Activated T-helper 17 cell treated with anti-CD3 and anti-CD28 coated beads, Interleukin-2, amount 50 U/mL, for 72 hours (primary cell): ENCODE results near the gene TMEM240. TPM values are rescaled to one million over a fixed set of nuclear protein-coding genes. Genes with fewer than 3 reads are reported as not detected.

ENCODE experiments used
- ATAC-seq: fragments of 150-1000 bp; cut with Tn5 transposase; replicated peaks from 2 replicates; pipeline ENCODE4 v1.10.0; 2021; ENCODE audit warnings: mild to moderate bottlenecking, moderate library complexity
- H3K27ac Mint-ChIP-seq: one replicate; pipeline ENCODE4 v1.8.0; 2022; ENCODE audit warnings: mixed read lengths
- H3K27me3 Mint-ChIP-seq: one replicate; pipeline ENCODE4 v1.8.0; 2022; ENCODE audit warnings: mixed read lengths
- H3K36me3 Mint-ChIP-seq: one replicate; pipeline ENCODE4 v1.8.0; 2022; ENCODE audit warnings: low read depth, mild to moderate bottlenecking, mixed read lengths
- H3K4me1 Mint-ChIP-seq: one replicate; pipeline ENCODE4 v1.8.0; 2022; ENCODE audit warnings: mixed read lengths
- H3K4me3 Mint-ChIP-seq: one replicate; pipeline ENCODE4 v1.8.0; 2022; ENCODE audit warnings: mild to moderate bottlenecking, mixed read lengths
- H3K9me3 Mint-ChIP-seq: one replicate; pipeline ENCODE4 v1.8.0; 2022; ENCODE audit warnings: mixed read lengths
- total RNA-seq, 2 donors: library from RNA; stranded (reverse); gene quantifications; one replicate each; pipeline ENCODE4 v1.2.3, GENCODE V29; 2022

The TMEM240 gene
- total RNA-seq, 2 donors from 2014 or later, result 2.1 to 2.3 TPM

DNA sequence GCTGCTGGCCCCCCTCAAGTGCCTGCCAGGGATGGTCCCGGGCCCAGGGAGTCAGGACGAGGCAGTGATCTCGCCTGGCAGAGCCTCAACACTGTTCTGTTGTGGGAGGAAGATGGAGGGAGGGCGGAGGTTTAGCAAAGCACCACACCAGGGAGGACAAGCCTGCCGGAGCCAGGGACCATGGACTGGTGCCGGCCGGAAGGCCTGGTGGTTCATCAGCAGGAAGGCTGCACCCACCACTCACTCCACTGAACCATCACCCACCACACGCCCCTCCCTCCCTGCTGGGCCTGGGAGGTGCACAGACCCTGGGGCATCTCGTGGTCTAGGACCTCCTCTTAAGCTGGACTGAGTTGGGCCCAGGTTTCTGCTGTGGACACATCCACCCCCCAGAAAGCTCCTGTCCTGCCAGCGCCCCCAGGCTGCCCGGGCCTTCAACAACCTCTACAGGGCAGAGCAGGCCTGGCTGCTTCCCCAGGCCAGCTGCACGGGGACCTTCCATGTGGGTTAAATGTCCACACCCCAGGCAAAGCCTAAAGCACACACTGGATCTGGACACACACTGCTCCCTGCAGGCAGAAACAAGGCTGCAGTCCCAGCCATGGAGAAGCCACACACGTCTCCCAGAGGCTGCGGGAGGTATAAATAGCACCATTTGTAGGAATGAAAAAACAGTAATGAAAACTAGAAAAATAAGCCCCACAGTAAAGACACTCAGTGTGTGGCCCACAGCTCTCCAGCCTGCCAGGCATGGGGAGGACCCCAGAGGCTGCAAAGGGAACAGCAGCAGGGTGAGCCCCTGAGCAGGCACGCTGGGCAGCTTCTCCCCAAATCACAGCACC lies 10.4 kb upstream of the TMEM240 start:
- no peak overlapping the region for H3K27ac Mint-ChIP-seq
- H3K4me1 Mint-ChIP-seq, result no peaks in the 10 kb centered on the region
- H3K9me3 Mint-ChIP-seq, result no peaks in the 10 kb centered on the region
- no peak for ATAC-seq
- peaks cover 5% of the 10 kb centered on the region for H3K36me3 Mint-ChIP-seq
- H3K27me3 Mint-ChIP-seq, result no peaks in the 10 kb centered on the region
- H3K4me3 Mint-ChIP-seq, result no peak overlapping the region

DNA sequence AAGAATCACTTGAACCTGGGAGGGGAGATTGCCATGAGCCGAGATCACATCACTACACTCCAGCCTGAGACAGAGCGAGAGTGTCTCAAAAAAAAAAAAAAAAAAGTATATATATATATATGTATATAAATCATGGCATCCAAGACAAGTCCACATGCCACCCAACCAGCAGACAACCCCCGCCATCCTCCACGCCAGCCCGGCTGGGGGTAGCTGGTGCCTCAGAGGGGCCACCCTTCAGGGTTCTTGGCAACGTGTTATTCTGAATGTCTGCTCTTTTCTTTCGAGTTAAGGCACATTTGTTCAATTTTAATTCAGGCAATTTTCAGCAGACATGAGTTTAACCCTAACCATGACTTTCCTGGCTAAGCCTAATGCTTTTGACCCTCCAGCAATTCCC lies 9.7 kb upstream of the TMEM240 start:
- H3K36me3 Mint-ChIP-seq, result peaks cover 5% of the 10 kb centered on the region
- no peaks in the 10 kb centered on the region for H3K4me1 Mint-ChIP-seq
- no peak overlapping the region for H3K4me3 Mint-ChIP-seq
- no peak for ATAC-seq
- H3K27ac Mint-ChIP-seq, result no peak overlapping the region
- no peaks in the 10 kb centered on the region for H3K27me3 Mint-ChIP-seq
- no peaks in the 10 kb centered on the region for H3K9me3 Mint-ChIP-seq

DNA sequence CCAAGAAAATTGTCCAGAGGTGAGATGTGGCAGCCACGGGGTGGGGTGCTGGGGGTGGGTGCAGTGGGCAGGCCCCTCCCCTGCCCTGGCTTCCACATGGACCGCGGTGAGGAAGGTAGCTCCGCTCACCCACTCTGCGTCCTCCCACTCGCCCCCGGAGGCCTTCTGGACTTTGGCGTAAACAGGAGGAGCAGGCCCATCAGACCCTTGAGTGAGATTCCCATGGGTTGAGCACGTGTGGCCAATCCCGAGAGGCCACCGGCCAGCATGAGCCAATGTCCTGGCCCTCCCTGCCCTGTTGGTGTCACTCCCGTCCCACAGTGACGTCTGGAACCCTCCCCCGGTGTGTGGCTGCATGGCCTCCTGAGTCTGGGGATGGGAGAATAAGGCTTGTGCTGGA lies 8.2 kb upstream of the TMEM240 start:
- H3K27me3 Mint-ChIP-seq, result no peaks in the 10 kb centered on the region
- no peaks in the 10 kb centered on the region for H3K9me3 Mint-ChIP-seq
- no peak for ATAC-seq
- no peak overlapping the region for H3K27ac Mint-ChIP-seq
- no peak overlapping the region for H3K4me3 Mint-ChIP-seq
- H3K36me3 Mint-ChIP-seq, result peaks cover 5% of the 10 kb centered on the region
- H3K4me1 Mint-ChIP-seq, result no peaks in the 10 kb centered on the region

DNA sequence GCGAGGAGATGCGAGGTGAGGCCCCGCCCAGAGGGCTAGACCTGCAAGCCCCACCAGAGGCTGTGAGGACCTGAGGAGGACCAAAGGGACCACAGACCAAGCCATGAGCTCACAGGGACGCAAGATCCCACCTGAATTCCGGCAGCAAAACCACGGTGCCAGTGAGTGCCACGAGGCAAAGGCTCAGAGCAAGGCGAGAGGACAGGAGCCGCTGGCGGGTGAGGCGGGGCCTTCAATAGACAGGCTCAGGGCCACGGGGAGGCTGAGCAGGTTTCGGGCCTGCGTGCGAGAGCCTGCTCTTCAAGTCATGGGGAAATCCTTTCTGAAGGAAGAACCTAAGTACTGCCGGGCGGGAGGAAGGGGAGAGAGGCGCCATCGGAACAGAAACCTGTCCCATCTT lies 7.1 kb upstream of the TMEM240 start:
- Mint-ChIP-seq H3K27me3 (no peaks in the 10 kb centered on the region), H3K4me3 (no peak overlapping the region), H3K27ac (no peak overlapping the region), H3K36me3 (peaks cover 15% of the 10 kb centered on the region), H3K9me3 (no peaks in the 10 kb centered on the region), H3K4me1 (no peaks in the 10 kb centered on the region)
- ATAC-seq, result no peak

DNA sequence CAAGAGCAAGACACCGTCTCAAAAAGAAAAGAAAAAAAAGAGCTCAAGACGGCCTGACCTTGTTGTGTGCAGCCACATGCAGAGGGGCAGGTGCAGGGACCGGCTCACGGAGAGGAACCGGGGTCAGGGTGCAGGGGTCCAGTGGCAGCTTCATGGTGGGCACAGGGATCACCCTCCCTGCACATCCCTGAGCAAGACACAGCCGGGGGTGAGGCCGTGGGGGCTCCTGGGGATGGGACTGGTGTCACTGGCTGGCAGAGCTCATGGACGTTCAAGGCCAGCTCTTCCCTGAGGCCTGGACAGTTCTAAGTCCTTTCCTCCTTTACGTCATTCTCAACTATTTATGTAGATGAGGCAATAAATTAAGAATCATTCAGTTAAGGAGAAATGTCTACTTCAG lies 6.6 kb upstream of the TMEM240 start:
- ATAC-seq, result no peak
- Mint-ChIP-seq H3K36me3 (peaks cover 17% of the 10 kb centered on the region), H3K4me3 (no peak overlapping the region), H3K27ac (no peak overlapping the region), H3K4me1 (no peaks in the 10 kb centered on the region), H3K27me3 (no peaks in the 10 kb centered on the region), H3K9me3 (no peaks in the 10 kb centered on the region)

DNA sequence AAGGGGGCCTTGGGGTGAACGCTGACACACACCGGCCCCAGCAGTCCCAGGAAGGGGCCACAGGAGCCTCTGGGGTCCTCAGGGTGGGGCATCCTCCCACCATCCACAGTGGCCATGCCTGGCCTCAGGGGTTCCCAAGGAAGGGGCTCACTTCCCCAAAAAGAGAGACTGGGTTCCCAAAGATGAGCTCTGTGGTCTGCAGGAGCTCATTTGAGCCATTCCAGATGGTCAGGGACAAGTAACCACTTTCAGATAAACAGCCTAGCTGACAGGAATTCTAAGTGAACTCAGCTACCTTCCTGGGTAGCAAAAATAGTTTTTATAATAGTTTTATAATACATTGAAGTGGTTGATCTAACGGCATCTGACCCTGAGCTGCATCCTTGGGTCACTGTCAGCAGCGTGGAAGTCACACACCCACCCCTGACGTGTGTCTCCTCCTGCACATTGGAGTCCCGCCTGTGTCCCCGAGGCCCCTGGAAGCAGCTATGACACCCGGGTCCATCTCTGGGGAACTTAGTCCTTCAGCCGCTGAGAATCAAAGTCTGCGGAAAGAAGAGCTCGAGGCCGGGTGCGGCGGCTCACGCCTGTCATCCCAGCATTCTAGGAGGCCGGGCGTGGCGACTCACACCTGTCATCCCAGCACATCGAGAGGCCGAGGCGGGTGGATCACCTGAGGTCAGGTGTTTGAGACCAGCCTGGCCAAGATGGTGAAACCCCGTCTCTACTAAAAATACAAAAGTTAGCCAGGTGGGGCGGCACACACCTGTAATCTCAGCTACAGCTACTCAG lies 5.7 kb upstream of the TMEM240 start:
- ATAC-seq, result no peak
- no peaks in the 10 kb centered on the region for H3K9me3 Mint-ChIP-seq
- peaks cover 25% of the 10 kb centered on the region for H3K36me3 Mint-ChIP-seq
- H3K4me1 Mint-ChIP-seq, result no peaks in the 10 kb centered on the region
- no peaks in the 10 kb centered on the region for H3K27me3 Mint-ChIP-seq
- no peak overlapping the region for H3K4me3 Mint-ChIP-seq
- H3K27ac Mint-ChIP-seq, result no peak overlapping the region

DNA sequence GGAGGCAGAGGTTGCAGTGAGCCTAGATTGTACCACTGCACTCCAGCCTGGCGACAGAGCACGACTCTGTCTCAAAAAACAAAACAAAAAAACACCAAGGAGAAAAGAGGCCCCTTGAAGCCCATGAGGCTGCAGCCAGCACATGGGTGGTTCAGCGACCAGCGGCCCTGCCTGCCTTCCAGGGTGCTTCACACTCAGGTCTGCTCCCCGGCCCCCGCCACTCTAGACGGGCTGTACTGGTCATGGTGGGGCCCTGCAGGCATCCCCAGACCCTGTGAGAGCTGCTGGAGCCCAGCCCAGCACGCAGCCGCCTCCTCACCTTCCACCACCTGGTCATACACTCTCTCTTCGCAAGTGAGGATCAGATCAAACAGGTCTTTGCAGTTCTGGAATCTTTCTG lies 4.1 kb upstream of the TMEM240 start:
- H3K4me3 Mint-ChIP-seq, result no peak overlapping the region
- no peaks in the 10 kb centered on the region for H3K27me3 Mint-ChIP-seq
- no peak for ATAC-seq
- H3K9me3 Mint-ChIP-seq, result no peaks in the 10 kb centered on the region
- H3K4me1 Mint-ChIP-seq, result no peaks in the 10 kb centered on the region
- H3K27ac Mint-ChIP-seq, result no peak overlapping the region
- peaks cover 25% of the 10 kb centered on the region for H3K36me3 Mint-ChIP-seq

DNA sequence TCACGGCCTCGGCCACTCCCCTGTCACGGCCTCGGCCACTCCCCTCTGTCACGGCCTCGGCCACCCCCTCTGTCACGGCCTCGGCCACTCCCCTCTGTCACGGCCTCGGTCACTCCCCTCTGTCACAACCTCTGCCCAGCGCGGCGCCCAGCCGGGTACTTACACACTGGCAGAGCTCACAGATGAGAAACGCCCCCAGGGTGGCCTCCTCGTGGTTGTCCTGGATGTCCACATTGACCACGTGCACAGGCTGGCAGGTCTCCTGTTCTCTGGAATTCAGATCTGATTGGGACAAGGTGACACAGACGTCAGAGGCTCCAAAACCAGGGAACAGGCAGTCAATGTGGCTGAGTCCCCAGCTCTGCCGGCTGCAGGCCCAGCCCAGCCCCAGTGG lies 3.3 kb upstream of the TMEM240 start:
- Mint-ChIP-seq H3K36me3 (peaks cover 25% of the 10 kb centered on the region), H3K9me3 (no peaks in the 10 kb centered on the region), H3K4me1 (no peaks in the 10 kb centered on the region), H3K27ac (no peak overlapping the region), H3K27me3 (no peaks in the 10 kb centered on the region), H3K4me3 (no peak overlapping the region)
- no peak for ATAC-seq

DNA sequence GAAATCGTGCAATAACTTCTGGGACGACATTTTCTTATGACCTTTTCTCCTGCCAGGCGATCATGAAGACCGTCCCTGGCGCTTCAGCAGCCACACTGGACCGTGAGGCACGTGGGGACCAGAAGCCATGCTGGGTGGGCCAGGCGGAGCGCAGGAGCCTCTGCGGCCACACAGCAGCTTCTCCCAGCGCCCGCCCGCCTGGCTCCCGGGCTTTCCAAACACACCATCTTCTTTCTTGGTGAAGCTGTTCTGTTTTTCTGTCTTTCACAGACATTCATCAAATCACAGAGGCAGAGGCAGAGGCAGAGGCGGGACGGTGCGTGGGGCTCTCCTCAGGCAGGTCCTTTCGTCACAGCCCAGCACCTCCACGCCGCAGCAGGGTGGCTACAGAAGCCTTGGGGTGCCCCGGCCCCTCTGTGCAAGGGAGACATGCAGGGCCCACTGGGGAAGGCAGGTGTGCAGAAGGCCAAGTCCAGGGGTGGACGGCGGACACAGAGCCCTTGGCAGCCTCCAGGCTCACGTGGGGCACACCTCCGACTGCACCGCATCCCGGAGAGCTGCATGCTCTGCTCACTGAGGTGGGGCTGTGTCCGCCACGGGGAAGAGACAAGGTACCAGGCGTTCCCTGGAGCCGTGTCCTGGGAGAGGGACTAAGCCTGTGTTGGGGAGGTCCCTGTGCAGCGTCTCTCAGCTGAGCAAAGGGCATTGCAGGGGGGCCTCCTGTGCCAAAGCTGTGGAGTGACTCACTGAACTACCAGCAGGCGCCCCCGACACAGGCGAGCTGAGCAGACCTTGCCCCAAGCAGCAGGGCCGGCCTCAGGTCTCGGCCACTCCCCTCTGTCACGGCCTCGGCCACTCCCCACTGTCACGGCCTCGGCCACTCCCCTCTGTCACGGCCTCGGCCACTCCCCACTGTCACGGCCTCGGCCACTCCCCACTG lies 2.6 kb upstream of the TMEM240 start:
- Mint-ChIP-seq H3K4me3 (no peak overlapping the region), H3K9me3 (no peaks in the 10 kb centered on the region), H3K36me3 (peaks cover 25% of the 10 kb centered on the region)

DNA sequence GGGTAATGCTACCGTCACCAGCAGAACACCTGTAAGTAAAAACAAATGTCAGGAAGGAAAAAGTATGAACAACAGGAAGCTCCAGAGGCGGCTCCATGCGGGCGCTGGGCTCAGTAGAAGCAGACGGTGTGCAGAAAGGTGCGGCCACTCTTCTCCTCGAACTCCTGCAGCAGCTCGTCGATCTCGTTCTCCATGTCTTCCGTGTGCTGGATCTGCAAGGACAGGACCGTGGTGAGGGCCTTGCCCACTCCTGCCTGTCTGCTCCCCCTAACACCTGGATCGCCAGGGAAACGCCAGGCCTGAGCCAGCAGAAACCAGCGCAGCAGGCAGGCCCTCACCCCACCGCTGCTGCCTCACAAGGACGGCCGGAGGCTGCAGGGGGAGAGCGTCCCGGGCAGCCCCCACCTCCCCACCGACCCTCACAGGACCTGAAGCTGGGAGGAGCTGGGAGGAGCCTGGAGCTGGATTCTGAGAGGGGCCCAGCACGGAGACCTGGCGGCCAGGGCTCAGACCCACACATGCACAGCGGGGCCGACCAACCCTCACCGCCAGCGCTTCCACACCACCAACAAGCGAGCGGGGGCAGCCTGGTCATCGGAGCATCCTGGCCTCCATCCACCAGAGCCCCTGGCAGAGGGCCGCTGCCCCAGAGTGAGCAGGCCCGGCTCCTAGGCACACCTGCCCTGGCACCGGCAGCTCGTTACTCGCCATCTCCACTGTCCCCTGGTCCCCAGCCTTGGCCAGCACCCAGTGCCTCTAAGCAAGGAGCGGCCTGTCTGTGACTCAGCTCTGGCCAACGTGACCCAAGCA lies 1.7 kb upstream of the TMEM240 start:
- no peaks in the 10 kb centered on the region for H3K9me3 Mint-ChIP-seq
- H3K4me3 Mint-ChIP-seq, result peak overlapping the region; percentile 10
- no peaks in the 10 kb centered on the region for H3K27me3 Mint-ChIP-seq
- no peaks in the 10 kb centered on the region for H3K4me1 Mint-ChIP-seq
- ATAC-seq, result no peak
- H3K27ac Mint-ChIP-seq, result no peak overlapping the region
- peaks cover 20% of the 10 kb centered on the region for H3K36me3 Mint-ChIP-seq

More for the DNA sequence above, 2.6 kb upstream of the TMEM240 start:
- H3K27me3 Mint-ChIP-seq, result no peaks in the 10 kb centered on the region
- ATAC-seq, result no peak
- no peak overlapping the region for H3K27ac Mint-ChIP-seq
- H3K4me1 Mint-ChIP-seq, result no peaks in the 10 kb centered on the region

DNA sequence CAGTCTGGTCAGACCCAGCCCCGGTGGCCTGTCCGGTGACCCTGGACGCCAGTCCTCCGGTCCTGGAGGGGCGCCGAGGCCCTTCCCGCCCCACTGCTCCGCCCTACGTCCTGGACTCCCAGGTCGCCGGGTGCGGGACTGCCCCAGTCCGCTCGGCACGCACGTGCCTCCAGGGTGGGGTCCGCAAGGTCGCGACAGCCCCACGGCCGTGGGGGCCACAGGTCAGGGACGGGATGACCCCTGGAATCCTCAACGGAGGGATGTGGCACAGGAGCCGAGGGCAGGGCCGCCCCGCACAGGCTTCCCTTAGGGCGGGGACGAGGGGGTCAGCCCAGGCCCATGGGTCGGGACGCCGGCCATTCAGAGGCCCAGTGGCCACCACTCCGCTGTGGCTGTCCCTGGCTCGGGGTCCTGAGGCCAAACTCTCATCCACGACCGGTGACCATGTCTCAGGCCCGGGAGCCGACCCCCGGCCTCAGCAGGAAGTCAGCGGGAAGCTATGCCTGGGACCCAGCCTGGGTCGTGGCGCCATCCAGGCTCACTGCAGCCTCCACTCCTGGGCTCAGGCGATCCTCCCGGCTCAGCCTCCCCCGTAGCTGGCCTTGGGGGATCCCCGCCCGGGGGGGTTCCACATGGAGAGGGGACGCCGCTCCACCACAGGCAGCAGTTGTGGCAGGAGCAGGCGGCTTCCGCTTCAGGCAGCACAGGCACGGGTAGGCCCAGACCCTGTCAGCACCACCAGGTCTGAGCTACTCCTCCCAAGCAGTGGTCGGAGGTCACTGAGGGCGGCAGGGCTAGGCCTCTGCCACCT lies 599 bp upstream of the TMEM240 start:
- Mint-ChIP-seq H3K4me3 (peak overlapping the region; percentile 10), H3K27me3 (no peaks in the 10 kb centered on the region), H3K9me3 (no peaks in the 10 kb centered on the region), H3K36me3 (peaks cover 20% of the 10 kb centered on the region), H3K4me1 (no peaks in the 10 kb centered on the region), H3K27ac (no peak overlapping the region)
- no peak for ATAC-seq

DNA sequence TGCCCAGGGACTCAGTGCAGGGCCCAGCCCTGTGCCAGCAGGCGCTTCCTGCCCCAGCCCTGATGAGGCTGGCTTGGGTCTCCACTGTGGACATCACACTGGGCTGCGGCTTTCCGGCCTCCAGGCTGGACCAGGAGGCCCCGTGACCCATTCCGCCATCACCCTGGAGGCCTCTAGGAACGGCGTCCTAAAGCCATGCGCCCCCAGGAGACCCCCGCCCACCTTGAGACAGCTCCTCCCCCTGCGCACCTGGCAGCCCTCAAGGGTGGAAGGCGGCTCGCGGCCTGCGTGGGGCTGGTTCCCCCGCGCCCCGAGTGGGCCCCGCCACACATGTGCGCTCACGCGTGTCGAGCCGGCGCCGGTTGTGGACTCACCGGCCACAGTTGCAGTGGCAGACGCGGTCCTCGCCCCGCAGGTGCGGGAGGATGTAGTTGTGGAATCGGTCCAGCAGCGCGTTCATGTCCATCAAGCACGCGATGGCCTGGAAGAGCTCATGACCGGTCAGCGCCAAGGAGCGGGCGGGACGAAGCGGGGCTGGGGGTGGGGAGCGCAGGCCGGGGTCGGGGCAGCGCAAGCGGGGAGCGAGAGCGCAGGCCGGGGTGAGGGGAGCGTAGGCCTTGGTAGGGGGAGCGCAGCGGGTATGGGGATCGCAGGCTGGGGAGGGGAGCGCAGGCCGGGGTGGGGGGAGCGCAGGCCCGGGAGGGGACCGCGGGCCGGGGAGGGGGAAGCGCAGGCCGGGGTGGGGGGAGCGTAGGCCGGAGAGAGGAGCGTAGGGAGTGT lies 924 bp downstream of the TMEM240 start:
- Mint-ChIP-seq H3K9me3 (no peaks in the 10 kb centered on the region), H3K27ac (no peak overlapping the region), H3K4me3 (no peak overlapping the region), H3K27me3 (no peaks in the 10 kb centered on the region), H3K36me3 (peaks cover 20% of the 10 kb centered on the region), H3K4me1 (no peaks in the 10 kb centered on the region)
- no peak for ATAC-seq

DNA sequence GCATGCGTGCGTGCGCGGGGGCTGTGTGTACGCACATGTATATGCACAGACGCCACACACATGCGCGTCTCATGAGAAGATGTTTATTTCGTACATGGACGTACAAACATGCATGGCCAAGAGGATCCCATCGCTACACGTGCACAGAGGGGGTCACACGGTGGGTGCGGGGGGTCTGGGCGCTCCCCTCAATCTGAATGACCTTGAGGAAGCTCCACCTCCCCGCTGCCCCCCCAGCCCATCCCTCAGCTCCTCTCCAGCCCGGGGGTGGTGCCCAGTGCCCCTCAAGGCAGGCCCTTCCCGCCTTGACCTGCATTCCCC lies 1.5 kb downstream of the TMEM240 start:
- H3K27me3 Mint-ChIP-seq, result no peaks in the 10 kb centered on the region
- H3K36me3 Mint-ChIP-seq, result peaks cover 20% of the 10 kb centered on the region
- no peak overlapping the region for H3K27ac Mint-ChIP-seq
- H3K4me1 Mint-ChIP-seq, result no peaks in the 10 kb centered on the region
- no peak overlapping the region for H3K4me3 Mint-ChIP-seq
- no peak for ATAC-seq
- no peaks in the 10 kb centered on the region for H3K9me3 Mint-ChIP-seq
